GM23338 (cell line): ENCODE measurements around the gene SMYD3.
A peak's percentile ranks its signal among the peaks of the same experiment; 100 is the strongest.

ENCODE experiments used
- CREB1 ChIP-seq: fragments of 250-450 bp; sonication (Bioruptor Pico); IDR thresholded peaks from 2 replicates; pipeline ENCODE4 v1.5.0; 2020; ENCODE audit warnings: low read depth, mild to moderate bottlenecking, moderate library complexity
- CTCF ChIP-seq, 2 experiments: fragments of 200-600 bp in 1 of 2; sonication (generic) in 1 of 2; conservative IDR thresholded peaks; 2 replicates each; pipeline versions ENCODE4 v1.5.1 to v1.6.1; 2016 to 2017; ENCODE audit warnings: antibody characterized with exemption in 2 of 2, low read depth in 2 of 2, mild to moderate bottlenecking in 2 of 2, moderate library complexity in 1 of 2
- EZH2 ChIP-seq: fragments of 200-600 bp; sonication (generic); IDR thresholded peaks from one replicate; pipeline ENCODE4 v1.8.0; 2017; ENCODE audit warnings: antibody characterized with exemption, mild to moderate bottlenecking, low read depth; ENCODE audit not compliant: unreplicated experiment
- EZH2phosphoT487 ChIP-seq: fragments of 200-600 bp; sonication (generic); IDR thresholded peaks from one replicate; pipeline ENCODE4 v1.8.1; 2018; ENCODE audit warnings: antibody characterized with exemption; ENCODE audit not compliant: unreplicated experiment
- JUNB ChIP-seq: IDR thresholded peaks from one replicate; pipeline ENCODE4 v1.6.1; 2016; ENCODE audit warnings: antibody characterized with exemption; ENCODE audit not compliant: unreplicated experiment
- NANOG ChIP-seq: IDR thresholded peaks from 2 replicates; pipeline ENCODE4 v1.6.1; 2016; ENCODE audit warnings: antibody characterized with exemption, borderline replicate concordance
- POLR2AphosphoS5 ChIP-seq: IDR thresholded peaks from 2 replicates; pipeline ENCODE4 v1.6.1; 2016; ENCODE audit warnings: antibody characterized with exemption, low read depth
- REST ChIP-seq: IDR thresholded peaks from one replicate; pipeline ENCODE4 v1.6.1; 2018; ENCODE audit warnings: antibody characterized with exemption; ENCODE audit not compliant: unreplicated experiment
- STAT1 ChIP-seq: IDR thresholded peaks from one replicate; pipeline ENCODE4 v1.6.1; 2016; ENCODE audit warnings: antibody characterized with exemption; ENCODE audit not compliant: unreplicated experiment
- ZNF114 ChIP-seq: fragments of 250-450 bp; sonication (Bioruptor Pico); IDR thresholded peaks from 2 replicates; pipeline ENCODE4 v1.5.0; 2020; ENCODE audit warnings: mild to moderate bottlenecking, moderate library complexity

- TF ChIP-seq CTCF (conservative IDR thresholded peaks at IDR 0.05; ENCODE audit: low read depth in 2 of 2), result no peak
- TF ChIP-seq CREB1 (CRISPR knock-in tag), result no peak; the same call in 1 of the 2 replicates
- TF ChIP-seq POLR2AphosphoS5, result peak; percentile 82
- TF ChIP-seq EZH2phosphoT487, result no peak
- TF ChIP-seq EZH2, result no peak
- TF ChIP-seq REST, result no peak
- TF ChIP-seq NANOG, result no peak
- no peak for TF ChIP-seq ZNF114 (CRISPR knock-in tag)
- no peak for TF ChIP-seq JUNB
- TF ChIP-seq STAT1, result no peak
Observed at GRCh38 chr1:246506674-246507481, at the start of gene SMYD3.
